Natural killer cell (primary cell): ENCODE data around the gene ZNF12. TPM values are rescaled to one million over a fixed set of nuclear protein-coding genes. Genes with fewer than 3 reads are reported as not detected.
A peak's percentile ranks its signal among the peaks of the same experiment; 100 is the strongest.

Experiments used
- ATAC-seq, 3 donors: fragments of 150-1000 bp in 2 of 3; fragments of 200-7000 bp in 1 of 3; cut with Tn5 transposase; 1 replicate in 1 of 3; 2 replicates in 2 of 3; pipeline ENCODE4 v1.10.0; 2021; ENCODE audit warnings: mild to moderate bottlenecking in 2 of 3, moderate library complexity in 2 of 3
- DNase-seq, 2 donors: peaks; one replicate each; pipeline versions ENCODE4 v3.0.0 to v3.0.0-alpha.2; 2013 to 2021; ENCODE audit warnings: mixed read lengths in 1 of 2
- H3K27ac ChIP-seq: one replicate; pipeline ENCODE4 v1.5.1; 2013; ENCODE audit warnings: mild to moderate bottlenecking, low read length
- H3K27me3 ChIP-seq: one replicate; pipeline ENCODE4 v1.6.1; 2013; ENCODE audit warnings: low read length; ENCODE audit not compliant: control insufficient read depth, insufficient read depth
- H3K36me3 ChIP-seq: one replicate; pipeline ENCODE4 v1.6.1; 2013; ENCODE audit warnings: low read length; ENCODE audit not compliant: control insufficient read depth, insufficient read depth
- H3K4me1 ChIP-seq: one replicate; pipeline ENCODE4 v1.6.1; 2013; ENCODE audit warnings: low read length; ENCODE audit not compliant: control insufficient read depth, insufficient read depth
- H3K4me3 ChIP-seq: one replicate; pipeline ENCODE4 v1.5.1; 2013; ENCODE audit warnings: low read length
- H3K9me3 ChIP-seq: one replicate; pipeline ENCODE4 v1.6.1; 2013; ENCODE audit warnings: low read length; ENCODE audit not compliant: control insufficient read depth, insufficient read depth
- H3K27ac Mint-ChIP-seq, 2 donors: one replicate each; pipeline ENCODE4 v1.8.0; 2022; ENCODE audit warnings: mild to moderate bottlenecking in 2 of 2, mixed read lengths in 2 of 2, moderate library complexity in 1 of 2
- H3K27me3 Mint-ChIP-seq, 2 donors: one replicate each; pipeline ENCODE4 v1.8.0; 2022; ENCODE audit warnings: low read depth in 2 of 2, mixed read lengths in 2 of 2
- H3K36me3 Mint-ChIP-seq: one replicate; pipeline ENCODE4 v1.8.0; 2022; ENCODE audit warnings: mixed read lengths
- H3K4me1 Mint-ChIP-seq, 2 donors: one replicate each; pipeline ENCODE4 v1.8.0; 2022; ENCODE audit warnings: mixed read lengths in 2 of 2
- H3K4me3 Mint-ChIP-seq: one replicate; pipeline ENCODE4 v1.8.0; 2022; ENCODE audit warnings: mild to moderate bottlenecking, moderate library complexity, mixed read lengths
- H3K9me3 Mint-ChIP-seq, 2 donors: one replicate each; pipeline ENCODE4 v1.8.0; 2022; ENCODE audit warnings: mixed read lengths in 2 of 2
- WGBS: methylation state at CpG from one replicate; pipeline ENCODE4 v1.1.7; 2013; ENCODE audit warnings: missing lambda C conversion rate; ENCODE audit not compliant: insufficient coverage; 5-methylcytosine and 5-hydroxymethylcytosine counted together
- intact Hi-C: fragments of 100-400 bp; cut with micrococcal nuclease; formaldehyde crosslinking; loops from one replicate; pipeline ENCODE4 v1.14.2; 2022
- total RNA-seq, 4 donors: library from RNA; stranded (reverse); fragments of 120-200 nt in 1 of 4; gene quantifications; one replicate each; pipeline versions ENCODE4 v1.2.3 to v1.2.4, GENCODE V29; 2013 to 2022
- TF ChIP-seq, protein P1 (sequence below): fragments of 200-600 bp; IDR thresholded peaks from one replicate; pipeline ENCODE4 v1.8.0; 2022; ENCODE audit warnings: antibody characterized with exemption

Gene ZNF12
- total RNA-seq, 3 donors from 2014 or later (not counting 1 experiment from before 2014, with no cell fraction given) = 27.5 to 38.4 (median 28.1) TPM

DNA sequence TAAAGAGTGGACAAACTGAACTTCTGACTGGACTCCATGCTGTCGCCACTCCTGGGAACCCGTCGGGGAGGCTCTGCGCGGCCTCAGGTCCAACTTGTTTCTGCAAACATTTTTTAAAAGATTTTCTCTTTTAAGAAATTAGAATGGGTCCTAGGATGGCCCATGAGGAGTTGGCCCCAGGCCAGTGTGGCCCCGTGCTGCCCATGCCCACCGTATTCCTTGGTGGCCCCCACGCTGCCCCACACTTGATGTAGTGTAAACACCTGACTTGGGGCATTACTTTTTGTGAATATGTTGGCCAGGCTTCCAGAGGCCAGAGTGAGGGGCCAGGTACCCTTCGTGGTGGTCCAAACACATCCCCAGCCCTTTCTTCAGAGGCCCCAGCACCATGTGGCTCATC lies 50.3 kb downstream of the ZNF12 start:
- DNase-seq = no peak

DNA sequence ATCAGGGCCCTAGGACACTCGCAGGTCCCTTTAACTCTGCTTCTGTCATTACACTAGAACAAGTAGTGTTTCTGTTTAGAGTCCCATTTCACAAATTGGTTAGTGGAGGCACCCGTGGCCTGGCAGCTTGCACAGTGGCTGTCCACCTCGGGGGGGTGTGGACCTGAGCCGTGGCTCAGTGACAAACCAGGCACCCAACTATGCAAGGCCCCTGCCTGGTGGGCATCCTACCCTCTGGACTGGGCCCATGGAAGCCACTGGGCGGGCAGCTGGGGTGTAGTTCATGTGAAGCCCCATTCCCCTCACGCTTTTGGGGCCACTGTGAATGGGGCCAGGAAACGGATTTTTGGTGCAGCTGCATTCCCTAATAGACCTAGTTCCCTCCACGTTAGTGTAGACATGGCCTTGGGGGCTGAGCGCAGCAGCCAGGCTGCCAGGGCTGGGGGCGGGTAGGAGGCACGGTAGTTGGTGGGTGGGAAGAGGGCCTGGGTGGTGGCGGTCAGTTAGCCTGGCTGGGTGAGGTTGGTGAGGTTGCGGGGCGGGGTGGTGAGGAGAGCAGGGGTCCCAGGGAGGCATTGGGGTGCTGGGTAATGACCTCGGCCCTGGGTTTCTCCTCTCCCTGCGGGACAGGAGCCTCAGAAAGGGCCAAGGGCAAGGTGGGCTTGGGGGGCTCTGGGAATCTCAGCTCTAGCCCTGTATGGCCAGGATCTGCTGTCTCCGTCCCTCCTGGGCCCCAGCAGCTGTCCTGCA lies 50.9 kb downstream of the ZNF12 start:
- no peaks in the 10 kb centered on the region for H3K9me3 Mint-ChIP-seq
- no peak for DNase-seq
- 97% methylated on average over 17 of the region's 17 CpGs for WGBS
- H3K36me3 Mint-ChIP-seq = no peaks in the 10 kb centered on the region
- intact Hi-C loops = no loop called here
- TF ChIP-seq, protein P1, sequence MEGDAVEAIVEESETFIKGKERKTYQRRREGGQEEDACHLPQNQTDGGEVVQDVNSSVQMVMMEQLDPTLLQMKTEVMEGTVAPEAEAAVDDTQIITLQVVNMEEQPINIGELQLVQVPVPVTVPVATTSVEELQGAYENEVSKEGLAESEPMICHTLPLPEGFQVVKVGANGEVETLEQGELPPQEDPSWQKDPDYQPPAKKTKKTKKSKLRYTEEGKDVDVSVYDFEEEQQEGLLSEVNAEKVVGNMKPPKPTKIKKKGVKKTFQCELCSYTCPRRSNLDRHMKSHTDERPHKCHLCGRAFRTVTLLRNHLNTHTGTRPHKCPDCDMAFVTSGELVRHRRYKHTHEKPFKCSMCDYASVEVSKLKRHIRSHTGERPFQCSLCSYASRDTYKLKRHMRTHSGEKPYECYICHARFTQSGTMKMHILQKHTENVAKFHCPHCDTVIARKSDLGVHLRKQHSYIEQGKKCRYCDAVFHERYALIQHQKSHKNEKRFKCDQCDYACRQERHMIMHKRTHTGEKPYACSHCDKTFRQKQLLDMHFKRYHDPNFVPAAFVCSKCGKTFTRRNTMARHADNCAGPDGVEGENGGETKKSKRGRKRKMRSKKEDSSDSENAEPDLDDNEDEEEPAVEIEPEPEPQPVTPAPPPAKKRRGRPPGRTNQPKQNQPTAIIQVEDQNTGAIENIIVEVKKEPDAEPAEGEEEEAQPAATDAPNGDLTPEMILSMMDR = no peak
- ATAC-seq = no peak
- Histone ChIP-seq H3K27ac (no peak overlapping the region), H3K9me3 (no peaks in the 10 kb centered on the region), H3K27me3 (no peaks in the 10 kb centered on the region), H3K4me1 (no peaks in the 10 kb centered on the region), H3K36me3 (peaks cover 16% of the 10 kb centered on the region), H3K4me3 (no peak overlapping the region)
- no peaks in the 10 kb centered on the region for H3K27me3 Mint-ChIP-seq
- H3K27ac Mint-ChIP-seq = peak overlapping the region in 1 of 2 donors; percentile 45
- H3K4me3 Mint-ChIP-seq = no peak overlapping the region
- H3K4me1 Mint-ChIP-seq = peaks cover 0 to 12% of the 10 kb centered on the region in 2 donors

More for the DNA sequence above, 50.3 kb downstream of the ZNF12 start:
- no peaks in the 10 kb centered on the region for H3K9me3 Mint-ChIP-seq
- no peak overlapping the region for H3K27ac Mint-ChIP-seq
- H3K36me3 ChIP-seq = peaks cover 14% of the 10 kb centered on the region
- no peaks in the 10 kb centered on the region for H3K4me1 ChIP-seq
- no peak overlapping the region for H3K4me3 Mint-ChIP-seq
- 96% methylated on average over 9 of the region's 9 CpGs for WGBS
- TF ChIP-seq, protein P1 = no peak
- H3K9me3 ChIP-seq = no peaks in the 10 kb centered on the region
- peaks cover 0 to 12% of the 10 kb centered on the region in 2 donors for H3K4me1 Mint-ChIP-seq
- no peaks in the 10 kb centered on the region for H3K27me3 Mint-ChIP-seq
- intact Hi-C loops = no loop called here
- H3K4me3 ChIP-seq = no peak overlapping the region
- H3K36me3 Mint-ChIP-seq = no peaks in the 10 kb centered on the region
- no peaks in the 10 kb centered on the region for H3K27me3 ChIP-seq
- no peak overlapping the region for H3K27ac ChIP-seq
- ATAC-seq = no peak

DNA sequence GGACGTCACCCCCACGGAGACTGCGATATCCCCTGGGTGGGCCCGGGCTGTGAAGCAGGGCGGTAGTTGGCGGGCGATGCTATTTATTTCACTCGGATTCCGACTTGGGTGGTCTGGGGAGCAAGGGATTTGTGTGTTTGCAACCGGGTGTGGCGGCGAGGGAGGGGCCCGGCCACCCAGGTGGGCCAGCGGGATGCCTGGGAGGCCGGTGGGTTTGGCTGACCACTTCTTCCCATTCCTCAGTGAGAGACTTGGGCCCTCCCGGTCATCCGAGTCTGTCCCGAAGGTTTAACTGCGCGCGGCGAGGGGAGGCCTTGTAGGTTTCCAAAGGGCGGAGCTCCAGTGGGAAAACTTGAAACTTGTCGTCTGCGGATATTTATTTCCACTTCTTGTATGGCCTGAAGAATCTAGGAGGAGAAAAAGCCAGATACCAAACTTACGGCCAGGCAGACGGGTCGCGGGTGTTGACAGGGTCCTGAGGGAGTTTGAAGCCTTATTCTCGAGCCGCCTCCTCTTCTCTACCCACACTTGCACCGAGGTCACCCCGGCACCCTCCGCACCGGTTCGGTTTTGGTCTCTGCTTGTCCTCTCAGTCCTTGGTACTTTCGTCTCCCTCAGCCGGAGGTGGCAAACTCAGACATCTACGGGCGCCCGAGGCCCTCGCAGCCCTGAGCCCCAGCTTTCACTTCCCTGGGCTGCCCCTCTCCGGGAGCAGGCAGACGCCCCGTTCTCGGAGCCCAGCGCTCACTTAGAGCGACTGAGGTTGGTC lies 51.7 kb downstream of the ZNF12 start:
- TF ChIP-seq, protein P1 = no peak
- no peak for ATAC-seq
- Histone ChIP-seq H3K27me3 (no peaks in the 10 kb centered on the region), H3K4me1 (no peaks in the 10 kb centered on the region), H3K4me3 (no peak overlapping the region), H3K27ac (no peak overlapping the region), H3K9me3 (no peaks in the 10 kb centered on the region), H3K36me3 (peaks cover 21% of the 10 kb centered on the region)
- peaks cover 0 to 12% of the 10 kb centered on the region in 2 donors for H3K4me1 Mint-ChIP-seq
- 95% methylated on average over 48 of the region's 48 CpGs for WGBS
- no peak overlapping the region for H3K4me3 Mint-ChIP-seq
- intact Hi-C loops = no loop called here
- peak overlapping the region in 1 of 2 donors; percentile 45 for H3K27ac Mint-ChIP-seq
- DNase-seq = no peak
- no peaks in the 10 kb centered on the region for H3K27me3 Mint-ChIP-seq
- H3K36me3 Mint-ChIP-seq = no peaks in the 10 kb centered on the region
- no peaks in the 10 kb centered on the region for H3K9me3 Mint-ChIP-seq
